Measurements from ENCODE around the gene TESK1.
A peak's percentile ranks its signal among the peaks of the same experiment; 100 is the strongest.
"Not testable (repeated sequence)": the region's sequence is repeated elsewhere in the genome, so short reads cannot be mapped to it uniquely, and the experiment has no call there.

TESK1 gene

GRCh38 chr9:35579130-35579529 lies 25.9 kb upstream of the TESK1 start:
- no peak for DNase-seq (ENCODE audit: low read depth, low spot score)

DNA sequence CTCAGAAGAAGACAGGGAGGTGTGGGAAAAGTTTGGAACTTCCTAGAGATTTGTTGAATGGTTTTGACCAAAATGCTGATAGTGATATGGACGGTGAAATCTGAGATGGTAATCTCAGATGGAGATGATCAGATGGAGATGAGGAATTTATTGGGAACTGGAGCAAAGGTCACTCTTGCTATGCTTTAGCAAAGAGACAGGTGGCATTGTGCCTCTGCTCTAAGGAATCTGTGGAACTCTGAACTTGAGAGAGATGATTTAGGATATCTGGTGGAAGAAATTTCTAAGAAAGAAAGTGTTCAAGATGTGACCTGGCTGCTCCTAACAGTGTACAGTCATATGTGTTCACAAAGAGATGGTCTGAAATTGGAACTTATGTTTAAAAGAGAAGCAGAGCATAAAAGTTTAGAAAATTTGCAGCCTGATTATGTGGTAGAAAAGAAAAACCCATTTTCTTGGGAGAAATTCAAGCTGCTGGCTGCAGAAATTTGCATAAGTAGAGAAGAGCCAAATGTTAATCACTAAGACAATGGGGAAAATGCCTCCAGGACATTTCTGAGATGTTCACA lies 25.3 kb upstream of the TESK1 start:
- DNase-seq (ENCODE audit: low read depth, low spot score), result not testable (repeated sequence)

DNA sequence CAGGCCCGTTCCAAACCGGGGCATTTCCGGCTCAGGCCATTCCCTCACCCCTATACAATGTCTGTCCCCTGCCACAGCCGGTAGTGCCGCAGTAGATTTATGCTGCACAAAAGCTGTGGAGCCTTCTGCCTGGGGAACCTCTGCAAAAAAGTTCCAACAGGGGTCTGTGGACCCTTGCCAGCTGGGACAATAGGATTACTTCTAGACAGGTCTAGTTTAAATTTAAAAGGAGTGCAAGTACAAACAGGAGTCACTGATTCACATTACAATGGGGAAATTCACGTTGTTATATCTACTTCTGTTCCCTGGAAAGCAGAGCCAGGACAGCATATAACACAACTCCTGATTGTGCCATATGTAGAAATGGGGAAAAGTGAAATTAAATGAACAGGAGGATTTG lies 21.5 kb upstream of the TESK1 start:
- DNase-seq (ENCODE audit: low read depth, low spot score), result not testable (repeated sequence)

GRCh38 chr9:35584681-35585080 lies 20.4 kb upstream of the TESK1 start:
- not testable (repeated sequence) for DNase-seq (ENCODE audit: low read depth, low spot score)

DNA sequence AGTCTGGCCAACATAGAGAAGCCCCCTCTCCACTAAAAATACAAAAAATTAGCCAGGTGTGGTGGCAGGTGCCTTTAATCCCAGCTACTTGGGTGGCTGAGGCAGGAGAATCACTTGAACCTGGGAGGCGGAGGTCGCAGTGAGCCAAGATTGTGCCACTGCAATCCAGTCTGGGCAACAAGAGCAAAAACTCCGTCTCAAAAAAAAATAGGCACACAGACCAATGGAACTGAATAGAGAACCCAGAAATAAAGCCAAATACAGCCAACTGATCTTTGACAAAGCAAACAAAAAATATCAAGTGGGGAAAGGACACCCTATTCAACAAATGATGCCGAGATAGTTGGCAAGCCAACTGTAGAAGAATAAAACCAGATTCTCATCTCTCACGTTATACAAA lies 16.6 kb upstream of the TESK1 start:
- not testable (repeated sequence) for DNase-seq (ENCODE audit: low read depth, low spot score)

DNA sequence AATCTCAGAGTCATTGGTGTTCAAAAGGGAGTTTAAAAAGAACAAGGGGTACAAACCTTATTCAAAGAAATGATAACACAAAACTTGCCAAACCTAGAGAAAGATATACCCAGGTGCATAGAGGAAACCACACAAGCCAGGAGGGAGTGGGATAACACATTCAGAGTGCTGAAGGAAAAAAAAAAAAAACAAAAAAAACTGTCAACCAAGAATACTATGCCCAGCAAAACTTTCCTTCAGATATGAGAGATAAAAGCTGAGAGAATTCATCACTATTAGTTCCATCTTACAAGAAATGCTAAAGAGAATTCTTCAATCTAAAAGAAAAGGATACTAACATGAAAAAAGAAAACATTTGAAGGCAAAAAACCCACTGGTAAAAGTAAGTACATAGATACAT lies 11.5 kb upstream of the TESK1 start:
- DNase-seq (ENCODE audit: low read depth, low spot score), result no peak

GRCh38 chr9:35594471-35594870 lies 10.6 kb upstream of the TESK1 start:
- no peak for DNase-seq (ENCODE audit: low read depth, low spot score)

DNA sequence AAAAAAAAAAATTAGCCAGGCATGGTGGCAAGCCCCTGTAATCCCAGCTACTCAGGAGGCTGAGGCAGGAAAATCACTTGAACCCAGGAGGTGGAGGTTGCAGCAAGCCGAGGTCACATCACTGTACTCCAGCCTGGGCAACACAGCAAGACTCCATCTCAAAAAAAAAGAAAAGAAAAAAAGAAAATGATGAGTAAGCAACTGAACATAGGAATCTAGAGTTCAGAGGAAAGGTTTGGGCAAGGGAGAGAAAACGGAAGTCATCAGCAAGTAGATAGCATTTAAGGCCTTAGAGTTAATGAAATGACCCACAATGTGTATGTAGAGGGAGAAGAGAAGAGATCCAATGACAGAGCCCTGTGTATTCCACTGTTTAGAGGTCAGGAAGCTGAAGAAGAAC lies 8.2 kb upstream of the TESK1 start:
- DNase-seq (ENCODE audit: low read depth, low spot score), result not testable (repeated sequence)

DNA sequence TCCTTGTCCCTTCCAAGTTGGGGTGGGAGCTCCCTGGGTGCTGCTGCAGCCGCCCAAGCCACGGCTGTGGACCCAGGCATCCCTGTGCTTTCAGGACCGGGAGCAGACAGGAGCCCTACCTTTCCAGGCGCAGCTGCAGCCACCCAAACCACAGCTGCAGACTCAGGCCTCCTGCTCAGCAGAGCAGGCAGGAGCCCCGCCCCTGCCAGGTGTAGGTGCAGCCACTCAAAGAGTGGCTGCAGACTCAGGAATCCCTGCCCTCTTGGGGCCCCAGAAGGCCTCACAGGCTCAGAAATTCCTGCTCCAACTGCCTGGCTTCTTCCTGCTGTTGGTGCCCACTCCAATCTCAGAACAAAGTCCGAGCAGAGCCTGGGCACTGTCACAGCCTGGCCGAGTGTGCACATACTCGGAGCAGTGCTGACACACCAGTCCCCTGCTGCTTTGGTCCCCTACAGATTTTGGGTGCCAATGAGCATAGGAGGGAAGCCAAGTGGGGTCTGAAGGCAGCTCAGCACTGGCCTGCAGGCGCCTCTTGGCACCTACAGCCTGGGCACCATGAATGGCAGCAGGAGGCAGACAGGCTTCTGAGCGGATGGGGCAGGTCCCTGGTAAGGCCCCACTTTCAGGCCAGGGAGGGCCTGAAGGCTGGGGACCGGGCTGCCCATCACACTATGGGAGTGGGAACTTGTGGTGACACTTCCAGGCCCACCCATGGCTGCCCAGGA lies 6.0 kb upstream of the TESK1 start:
- DNase-seq (ENCODE audit: low read depth, low spot score), result no peak

GRCh38 chr9:35599763-35600604 lies 5.1 kb upstream of the TESK1 start:
- DNase-seq (ENCODE audit: low read depth, low spot score), result no peak

GRCh38 chr9:35603506-35603985 lies 1.5 kb upstream of the TESK1 start:
- DNase-seq (ENCODE audit: low read depth, low spot score), result no peak

GRCh38 chr9:35603986-35604577 lies 980 bp upstream of the TESK1 start:
- DNase-seq (ENCODE audit: low read depth, low spot score), result peak; percentile 100

- peak; percentile 38 for DNase-seq (ENCODE audit: low read depth, low spot score)
Observed at GRCh38 chr9:35605351-35606137, 482 bp downstream of the TESK1 start.

DNA sequence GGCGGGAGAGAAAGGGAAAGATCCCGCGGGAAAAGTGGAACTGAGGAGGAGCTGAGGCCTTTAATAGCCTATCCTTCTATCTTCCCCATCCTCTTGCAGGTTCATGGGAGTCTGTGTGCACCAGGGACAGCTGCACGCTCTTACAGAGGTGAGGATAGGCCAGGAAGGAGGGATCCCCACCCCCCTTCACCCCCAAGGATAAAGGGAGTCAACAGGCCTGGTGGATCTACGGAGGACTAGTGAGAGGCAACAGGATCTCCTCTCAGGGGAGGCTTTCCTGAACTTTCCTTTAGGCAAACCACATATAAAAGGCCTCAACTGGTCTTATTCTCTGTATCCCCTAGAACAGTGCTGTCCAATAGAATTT lies 1.1 kb downstream of the TESK1 start:
- DNase-seq (ENCODE audit: low read depth, low spot score), result peak; percentile 10

DNA sequence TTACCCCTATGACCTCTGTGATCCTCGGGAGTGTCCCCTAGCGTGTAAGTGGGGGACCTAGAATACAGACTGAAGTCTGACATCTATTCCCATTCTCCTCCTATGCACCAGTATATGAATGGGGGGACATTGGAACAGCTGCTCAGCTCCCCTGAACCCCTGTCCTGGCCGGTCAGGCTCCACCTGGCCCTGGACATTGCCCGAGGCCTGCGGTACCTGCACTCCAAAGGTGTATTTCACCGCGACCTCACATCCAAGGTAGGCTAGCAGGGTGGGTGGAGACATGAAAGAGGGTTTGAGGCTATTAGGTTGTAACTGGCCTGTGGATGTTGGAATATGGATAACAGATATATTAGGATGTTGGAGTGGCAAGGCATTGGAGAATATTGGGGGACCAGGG lies 1.7 kb downstream of the TESK1 start:
- no peak for DNase-seq (ENCODE audit: low read depth, low spot score)

GRCh38 chr9:35608221-35608620 lies 3.2 kb downstream of the TESK1 start:
- DNase-seq (ENCODE audit: low read depth, low spot score), result no peak

DNA sequence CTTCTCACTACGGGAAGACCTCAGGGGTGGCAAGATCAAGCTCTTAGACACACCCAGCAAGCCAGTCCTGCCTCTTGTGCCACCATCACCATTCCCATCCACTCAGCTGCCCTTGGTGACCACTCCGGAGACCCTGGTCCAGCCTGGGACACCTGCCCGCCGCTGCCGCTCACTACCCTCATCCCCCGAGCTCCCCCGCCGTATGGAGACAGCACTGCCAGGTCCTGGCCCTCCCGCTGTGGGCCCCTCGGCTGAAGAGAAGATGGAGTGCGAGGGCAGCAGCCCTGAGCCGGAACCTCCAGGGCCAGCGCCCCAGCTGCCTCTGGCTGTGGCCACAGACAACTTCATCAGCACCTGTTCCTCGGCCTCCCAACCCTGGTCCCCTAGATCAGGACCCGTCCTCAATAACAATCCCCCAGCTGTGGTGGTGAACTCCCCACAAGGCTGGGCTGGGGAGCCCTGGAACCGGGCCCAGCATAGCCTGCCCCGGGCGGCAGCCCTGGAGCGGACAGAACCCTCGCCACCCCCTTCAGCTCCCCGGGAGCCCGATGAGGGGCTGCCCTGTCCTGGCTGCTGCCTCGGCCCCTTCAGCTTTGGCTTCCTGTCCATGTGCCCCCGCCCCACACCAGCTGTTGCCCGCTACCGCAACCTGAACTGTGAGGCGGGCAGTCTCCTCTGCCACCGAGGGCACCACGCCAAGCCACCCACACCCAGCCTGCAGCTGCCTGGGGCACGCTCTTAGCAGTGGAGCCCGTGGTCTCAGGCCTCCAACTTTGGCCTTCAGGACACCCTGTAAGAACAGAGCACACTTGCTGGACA lies 4.1 kb downstream of the TESK1 start:
- DNase-seq (ENCODE audit: low read depth, low spot score), result no peak

GRCh38 chr9:35609820-35610163 lies 4.7 kb downstream of the TESK1 start:
- no peak for DNase-seq (ENCODE audit: low read depth, low spot score)

- peak; percentile 51 for DNase-seq (ENCODE audit: low read depth, low spot score)
Observed at GRCh38 chr9:35611230-35611797, 6.3 kb downstream of the TESK1 start.

DNA sequence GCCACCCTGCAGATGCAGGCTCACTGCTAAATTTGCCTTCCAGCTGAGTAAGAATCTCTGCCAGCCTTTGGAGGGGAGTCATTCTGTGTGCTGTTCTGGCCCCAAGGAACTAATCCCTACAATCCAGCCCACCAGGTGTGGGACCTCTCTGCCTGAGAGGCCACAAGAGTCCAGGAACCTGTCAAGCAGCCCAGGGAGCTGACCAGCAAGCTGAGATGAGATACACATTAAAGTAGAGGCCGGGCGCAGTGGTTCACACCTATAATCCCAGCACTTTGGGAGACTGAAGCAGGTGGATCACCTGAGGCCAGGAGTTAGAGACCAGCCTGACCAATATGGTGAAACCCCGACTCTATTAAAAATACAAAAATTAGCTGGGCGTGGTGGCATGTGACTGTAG lies 7.0 kb downstream of the TESK1 start:
- DNase-seq (ENCODE audit: low read depth, low spot score), result not testable (repeated sequence)
